Heart left ventricle (tissue), 16 donors: Measurements from ENCODE around the gene GTF2F1. TPM values are rescaled to one million over a fixed set of nuclear protein-coding genes. Genes with fewer than 3 reads are reported as not detected.
"Not testable (repeated sequence)": the region's sequence is repeated elsewhere in the genome, so short reads cannot be mapped to it uniquely, and the experiment has no call there.

Experiments used
- ATAC-seq, 4 donors: fragments of 200-7000 bp; cut with Tn5 transposase; one replicate each; pipeline ENCODE4 v1.9.1; 2020 to 2022; ENCODE audit warnings: moderate library complexity in 4 of 4, mild to moderate bottlenecking in 3 of 4, moderate number of reproducible peaks in 1 of 4
- DNase-seq, 5 donors: peaks; one replicate each; pipeline ENCODE4 v3.0.0-alpha.2; 2020
- H3K27ac ChIP-seq, 12 donors: fragments of 200-600 bp; sonication (generic) in 4 of 12; one replicate each; pipeline versions ENCODE4 v1.5.0 to v1.8.0; 2016 to 2022; ENCODE audit warnings: mild to moderate bottlenecking in 2 of 12
- H3K27me3 ChIP-seq, 9 donors: fragments of 200-600 bp; sonication (generic) in 2 of 9; one replicate each; pipeline versions ENCODE4 v1.5.1 to v1.8.0; 2016 to 2022; ENCODE audit warnings: mild to moderate bottlenecking in 3 of 9
- H3K36me3 ChIP-seq, 9 donors: fragments of 200-600 bp; sonication (generic) in 2 of 9; one replicate each; pipeline versions ENCODE4 v1.5.0 to v1.8.0; 2018 to 2022; ENCODE audit warnings: mild to moderate bottlenecking in 2 of 9
- H3K4me1 ChIP-seq, 12 donors: fragments of 200-600 bp; sonication (generic) in 4 of 12; one replicate each; pipeline versions ENCODE4 v1.5.0 to v1.8.0; 2016 to 2022; ENCODE audit warnings: mild to moderate bottlenecking in 3 of 12
- H3K4me3 ChIP-seq, 12 donors: fragments of 200-600 bp; sonication (generic) in 4 of 12; one replicate each; pipeline versions ENCODE4 v1.5.0 to v1.8.0; 2017 to 2022; ENCODE audit warnings: mild to moderate bottlenecking in 9 of 12, moderate library complexity in 4 of 12
- H3K9me3 ChIP-seq, 12 donors: fragments of 200-600 bp; sonication (generic) in 4 of 12; one replicate each; pipeline versions ENCODE4 v1.5.0 to v1.8.0; 2016 to 2022; ENCODE audit warnings: mild to moderate bottlenecking in 1 of 12
- CTCF ChIP-seq, 12 donors: fragments of 200-600 bp; sonication (generic) in 4 of 12; IDR thresholded peaks; one replicate each; pipeline versions ENCODE4 v1.5.0 to v1.8.0; 2018 to 2022; ENCODE audit warnings: antibody characterized with exemption in 12 of 12, mild to moderate bottlenecking in 5 of 12
- POLR2A ChIP-seq, 2 donors: fragments of 450-650 bp; IDR thresholded peaks; one replicate each; pipeline ENCODE4 v1.6.1; 2017; ENCODE audit warnings: antibody characterized with exemption in 2 of 2, mild to moderate bottlenecking in 2 of 2, moderate library complexity in 2 of 2
- WGBS, 4 donors: extraction: QIAGEN DNeasy Blood & Tissue Kit in 2 of 4; methylation state at CpG; one replicate each; pipeline versions ENCODE4 v1.1.5 to v1.1.7; 2013 to 2018; 5-methylcytosine and 5-hydroxymethylcytosine counted together
- intact Hi-C, 10 donors: fragments of 100-400 bp; cut with DNase I; formaldehyde crosslinking; loops; one replicate each; pipeline versions ENCODE4 v1.11.1 to v1.14.2; 2022
- polyA plus RNA-seq, 2 donors: library from polyadenylated mRNA; stranded (reverse); fragments of 200-250 nt; gene quantifications; one replicate each; pipeline ENCODE4 v1.2.3, GENCODE V29; 2013
- total RNA-seq, 9 donors: library from RNA; depleted of rRNA in 2 of 9; stranded (reverse); fragments of >200 nt in 2 of 9; fragmentation: NEBNext Ultra II Directional in 3 of 9; extraction: Animal tissue kit (Norgen Biotek cat#: 25700) in 3 of 9; gene quantifications; one replicate each; pipeline versions ENCODE4 v1.1.0 to v1.2.4, GENCODE V29; 2016 to 2023
- donor health status: ischemic (EF 13 %, LVEDD 7.1; RV severe dilation, severe dysfunction).
- donor health status: healthy with polysubstance abuse.
- donor health status: DM: no; HTN: yes; CAD: no.
- donor health status: DM: no; HTN: no; CAD: no.
- donor health status: ischemic (EF 25% LVEDD 6.9; RV normal size, moderate dysfunction).
- donor health status: ischemic (EF 25% LVEDD 5.7; RV mildly dilated, moderate dysfunction).
- donor health status: healthy.
- donor health status: DM: yes; HTN: yes; CAD: no.
- donor health status: ischemic (EF 35%, LVEDD 5.7; RV mildly dilated, moderate dysfunction).
- donor health status: nonischemic (EF 11% LVEDD 7.7; RV severe dilation, severe dysfunction).
- donor health status: DM: yes; HTN: yes; CAD: no.
- donor health status: PGD.
- donor health status: ischemic (EF 29% LVEDD 5.4; RV normal size, mild dysfunction).
- donor health status: nonischemic (EF 23%, LVEDD 6.1; RV moderate dilation, normal function).

GTF2F1 gene
- total and polyA plus RNA-seq, 11 donors, result 20.8 to 58.2 (median 29.8) TPM

GRCh38 chr19:6362351-6362801, 30.6 kb downstream of the GTF2F1 start:
- 19 to 31% (median 25%) methylated on average over 8 to 11 of the region's 11 CpGs for WGBS, 4 donors
- no peak for TF ChIP-seq POLR2A (IDR thresholded peaks at IDR 0.05)
- TF ChIP-seq CTCF (IDR thresholded peaks at IDR 0.05), result no peak
- peak overlapping the region; percentile 72 to 99 (median 84) for H3K4me3 ChIP-seq
- no peaks in the 10 kb centered on the region for H3K27me3 ChIP-seq
- no peaks in the 10 kb centered on the region for H3K9me3 ChIP-seq
- H3K4me1 ChIP-seq, result peaks cover 0 to 17% (median 7%) of the 10 kb centered on the region in 12 donors
- no peak for DNase-seq
- intact Hi-C loops, result loop anchor here in 1 of 10 donors (1.0 kb wide), 1 partner anchor 10 kb away; the partner anchor contains the start of gene ALKBH7
- H3K27ac ChIP-seq, result peak overlapping the region in 10 of 12 donors; percentile 81 to 94 (median 90)
- H3K36me3 ChIP-seq, result peaks cover 0 to 42% (median 35%) of the 10 kb centered on the region in 9 donors
- no peak for ATAC-seq

GRCh38 chr19:6362027-6362350, 31.0 kb downstream of the GTF2F1 start:
- intact Hi-C loops, result loop anchor here in 1 of 10 donors (1.0 kb wide), 1 partner anchor 10 kb away; the partner anchor contains the start of gene ALKBH7
- TF ChIP-seq CTCF (IDR thresholded peaks at IDR 0.05) (no peak), POLR2A (IDR thresholded peaks at IDR 0.05) (no peak)
- DNase-seq (peak in 1 of 5 donors; percentile 37), ATAC-seq (peak in 3 of 4 donors; percentile 10 to 23 (median 20))
- Histone ChIP-seq H3K36me3 (peaks cover 0 to 38% (median 31%) of the 10 kb centered on the region in 9 donors), H3K4me3 (peak overlapping the region; percentile 72 to 99 (median 84)), H3K27me3 (no peaks in the 10 kb centered on the region), H3K9me3 (no peaks in the 10 kb centered on the region), H3K4me1 (peaks cover 0 to 17% (median 7%) of the 10 kb centered on the region in 12 donors), H3K27ac (peak overlapping the region; percentile 69 to 94 (median 89))
- 1 to 3% (median 2%) methylated on average over 7 of the region's 7 CpGs for WGBS, 4 donors

GRCh38 chr19:6360857-6361216, 32.1 kb downstream of the GTF2F1 start:
- H3K36me3 ChIP-seq, result peaks cover 0 to 26% (median 19%) of the 10 kb centered on the region in 9 donors
- H3K27ac ChIP-seq, result peak overlapping the region in 10 of 12 donors; percentile 81 to 94 (median 89)
- DNase-seq, H3K9me3 ChIP-seq, ATAC-seq, H3K27me3 ChIP-seq: not testable (repeated sequence)
- WGBS, 4 donors, result 92 to 96% (median 94%) methylated on average over 10 of the region's 10 CpGs
- H3K4me3 ChIP-seq, result peak overlapping the region; percentile 72 to 99 (median 84)
- intact Hi-C loops, result loop anchor here in 2 of 10 donors (1.0 kb wide), 3 partner anchors 11 to 64 kb away; partner anchors contain the start of genes ALKBH7 (in 1 of the 2) and GTF2F1 (in 1 of the 2)
- H3K4me1 ChIP-seq, result peaks cover 0 to 17% (median 7%) of the 10 kb centered on the region in 12 donors

GRCh38 chr19:6360445-6360844, 32.5 kb downstream of the GTF2F1 start:
- ATAC-seq, H3K9me3 ChIP-seq, DNase-seq, H3K4me3 ChIP-seq, H3K27me3 ChIP-seq, intact Hi-C loops, H3K27ac ChIP-seq: not testable (repeated sequence)
- 90 to 92% (median 92%) methylated on average over 12 of the region's 12 CpGs for WGBS, 4 donors
- Histone ChIP-seq H3K36me3 (peaks cover 0 to 22% (median 15%) of the 10 kb centered on the region in 9 donors), H3K4me1 (peaks cover 0 to 17% (median 7%) of the 10 kb centered on the region in 12 donors)

- peaks cover 0 to 17% (median 7%) of the 10 kb centered on the region in 12 donors for H3K4me1 ChIP-seq
- intact Hi-C loops, result no loop called here
- WGBS, 4 donors, result 87 to 89% (median 88%) methylated on average over 5 of the region's 5 CpGs
- DNase-seq, result no peak
- ATAC-seq, result no peak
- H3K36me3 ChIP-seq, result peaks cover 0 to 15% (median 8%) of the 10 kb centered on the region in 9 donors
- H3K4me3 ChIP-seq, result no peak overlapping the region
- TF ChIP-seq POLR2A (IDR thresholded peaks at IDR 0.05), result no peak
- TF ChIP-seq CTCF (IDR thresholded peaks at IDR 0.05), result no peak
- H3K9me3 ChIP-seq, result no peaks in the 10 kb centered on the region
- H3K27ac ChIP-seq, result no peak overlapping the region
- H3K27me3 ChIP-seq, result no peaks in the 10 kb centered on the region
Observed at GRCh38 chr19:6359568-6360341, 33.2 kb downstream of the GTF2F1 start.
